LNCAP (cell line): ENCODE measurements around the gene ING4.

Experiments used
- CTCF ChIP-seq: fragments of 450-650 bp; IDR thresholded peaks from 2 replicates; pipeline ENCODE4 v1.5.1; 2017; ENCODE audit warnings: mild to moderate bottlenecking

Gene ING4

DNA sequence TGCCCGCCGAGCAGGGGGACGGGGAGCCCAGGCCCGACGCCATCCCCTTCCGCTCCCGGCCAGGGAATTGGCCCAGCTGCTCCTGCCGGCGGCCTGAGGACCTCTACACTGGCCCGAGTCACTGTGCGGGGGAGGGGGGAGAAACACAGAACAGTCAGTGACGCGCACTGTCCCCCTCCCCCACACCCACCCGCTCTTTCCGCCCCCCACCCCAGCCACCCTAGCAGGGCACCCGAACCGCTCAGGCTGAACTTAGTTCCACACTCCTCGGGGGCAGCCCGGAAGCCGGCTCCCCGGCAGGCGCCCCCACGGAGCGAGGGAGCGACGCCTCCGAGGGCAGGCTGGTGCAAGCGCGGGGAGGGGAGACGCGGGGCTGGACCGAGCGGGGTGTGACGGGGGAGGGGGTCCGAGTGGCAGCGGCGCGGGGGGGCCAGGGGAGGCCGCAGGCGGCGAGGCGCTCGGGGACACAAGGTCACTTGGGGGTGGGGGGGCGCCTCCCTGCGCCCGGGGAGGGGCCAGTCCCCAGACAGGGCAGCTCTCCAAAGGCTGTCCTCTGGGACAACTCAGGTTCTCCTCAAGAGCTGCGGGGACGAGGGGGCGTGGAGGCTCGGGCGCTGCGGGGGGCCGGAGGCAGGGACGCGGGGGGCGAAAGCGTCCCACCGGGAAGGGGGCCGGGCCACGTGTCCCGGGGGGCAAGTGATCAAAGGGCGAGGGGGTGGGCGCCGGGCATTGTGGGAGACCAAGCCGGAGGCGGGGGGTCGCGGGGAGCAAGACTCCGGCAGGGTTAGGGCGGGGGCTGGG lies 56.4 kb downstream of the ING4 start:
- TF ChIP-seq CTCF = no peak

- TF ChIP-seq CTCF = no peak
Observed at GRCh38 chr12:6605421-6606330, 57.2 kb downstream of the ING4 start.

DNA sequence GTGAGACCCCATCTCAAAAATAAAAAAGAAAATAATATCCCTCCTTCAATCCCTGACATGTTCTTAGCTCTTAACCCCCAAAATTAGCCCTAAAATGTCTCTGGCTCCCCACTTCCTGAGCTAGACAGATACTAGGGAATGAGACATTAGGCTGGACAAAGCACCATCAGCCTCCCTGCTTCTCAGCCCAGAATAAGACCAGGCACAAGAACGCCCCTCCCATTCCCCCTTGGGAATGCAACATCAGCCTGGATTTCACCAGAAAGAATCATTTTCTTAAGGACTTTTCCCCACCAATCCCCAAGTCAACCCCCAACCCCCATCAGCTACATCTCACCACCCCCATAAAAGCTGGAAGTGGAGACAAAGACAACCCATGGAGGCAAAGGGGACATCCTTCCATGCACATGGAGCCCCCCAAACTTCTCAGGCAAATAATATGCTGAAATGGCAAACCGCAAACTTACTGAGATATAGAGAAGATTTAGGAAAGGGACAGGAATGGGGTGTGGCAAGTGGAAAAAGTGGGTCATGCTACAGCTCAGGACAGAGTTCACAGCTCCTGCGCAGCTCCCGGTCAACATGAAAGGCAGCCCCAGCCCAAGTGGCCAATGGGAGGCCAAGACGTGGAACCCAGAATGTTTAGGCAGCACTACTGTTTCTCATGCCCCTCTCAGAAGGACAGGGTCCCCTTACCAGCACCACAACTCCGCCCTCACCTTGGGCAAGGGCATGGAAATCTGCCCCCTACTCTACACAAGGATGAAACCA lies 58.5 kb downstream of the ING4 start:
- TF ChIP-seq CTCF = no peak

GRCh38 chr12:6603095-6603567 lies 59.8 kb downstream of the ING4 start:
- TF ChIP-seq CTCF = no peak

- TF ChIP-seq CTCF = no peak
Observed at GRCh38 chr12:6602526-6602925, 60.4 kb downstream of the ING4 start.
